ENCODE results near the gene CNOT9.

DNA sequence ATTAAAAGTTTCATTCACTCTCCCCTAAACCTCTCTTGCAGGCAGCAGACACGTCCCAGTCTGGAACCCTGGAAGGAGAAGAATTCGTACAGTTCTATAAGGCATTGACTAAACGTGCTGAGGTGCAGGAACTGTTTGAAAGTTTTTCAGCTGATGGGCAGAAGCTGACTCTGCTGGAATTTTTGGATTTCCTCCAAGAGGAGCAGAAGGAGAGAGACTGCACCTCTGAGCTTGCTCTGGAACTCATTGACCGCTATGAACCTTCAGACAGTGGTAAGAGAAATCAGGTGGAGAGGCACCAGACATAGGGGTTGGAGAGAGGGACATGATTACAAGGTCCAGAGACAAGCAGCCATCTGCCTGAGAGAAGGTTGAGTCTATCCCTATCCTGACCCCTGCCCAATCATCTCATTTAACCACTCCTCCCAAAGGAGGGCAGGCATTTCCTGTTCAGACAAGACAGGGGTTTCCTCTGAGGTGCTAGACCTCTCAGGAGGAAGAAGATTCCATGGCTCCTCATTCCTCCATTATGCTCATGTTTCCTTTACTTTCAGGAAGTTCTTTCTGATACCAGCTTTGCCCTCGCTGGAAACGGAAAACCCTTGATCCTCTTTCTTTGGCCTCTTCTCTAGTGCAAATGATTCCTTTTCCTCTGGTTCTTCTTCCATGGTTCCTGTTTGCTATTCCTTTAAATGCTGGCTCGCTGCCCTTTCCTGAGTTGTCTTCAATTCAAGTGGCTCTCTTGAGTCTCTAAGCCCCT lies 54.1 kb downstream of the CNOT9 start:
- TF ChIP-seq, protein P1, sequence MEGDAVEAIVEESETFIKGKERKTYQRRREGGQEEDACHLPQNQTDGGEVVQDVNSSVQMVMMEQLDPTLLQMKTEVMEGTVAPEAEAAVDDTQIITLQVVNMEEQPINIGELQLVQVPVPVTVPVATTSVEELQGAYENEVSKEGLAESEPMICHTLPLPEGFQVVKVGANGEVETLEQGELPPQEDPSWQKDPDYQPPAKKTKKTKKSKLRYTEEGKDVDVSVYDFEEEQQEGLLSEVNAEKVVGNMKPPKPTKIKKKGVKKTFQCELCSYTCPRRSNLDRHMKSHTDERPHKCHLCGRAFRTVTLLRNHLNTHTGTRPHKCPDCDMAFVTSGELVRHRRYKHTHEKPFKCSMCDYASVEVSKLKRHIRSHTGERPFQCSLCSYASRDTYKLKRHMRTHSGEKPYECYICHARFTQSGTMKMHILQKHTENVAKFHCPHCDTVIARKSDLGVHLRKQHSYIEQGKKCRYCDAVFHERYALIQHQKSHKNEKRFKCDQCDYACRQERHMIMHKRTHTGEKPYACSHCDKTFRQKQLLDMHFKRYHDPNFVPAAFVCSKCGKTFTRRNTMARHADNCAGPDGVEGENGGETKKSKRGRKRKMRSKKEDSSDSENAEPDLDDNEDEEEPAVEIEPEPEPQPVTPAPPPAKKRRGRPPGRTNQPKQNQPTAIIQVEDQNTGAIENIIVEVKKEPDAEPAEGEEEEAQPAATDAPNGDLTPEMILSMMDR (IDR thresholded peaks at IDR 0.05): no peak
- TF ChIP-seq EZH2 (IDR thresholded peaks at IDR 0.05; ENCODE audit: borderline replicate concordance, insufficient read depth, low read depth, low read length, poor library complexity, severe bottlenecking): no peak
